ENCODE data around the gene C3orf85. TPM values are rescaled to one million over a fixed set of nuclear protein-coding genes. Genes with fewer than 3 reads are reported as not detected.

C3orf85 gene
- total RNA-seq, 2 donors from 2014 or later = not detected

DNA sequence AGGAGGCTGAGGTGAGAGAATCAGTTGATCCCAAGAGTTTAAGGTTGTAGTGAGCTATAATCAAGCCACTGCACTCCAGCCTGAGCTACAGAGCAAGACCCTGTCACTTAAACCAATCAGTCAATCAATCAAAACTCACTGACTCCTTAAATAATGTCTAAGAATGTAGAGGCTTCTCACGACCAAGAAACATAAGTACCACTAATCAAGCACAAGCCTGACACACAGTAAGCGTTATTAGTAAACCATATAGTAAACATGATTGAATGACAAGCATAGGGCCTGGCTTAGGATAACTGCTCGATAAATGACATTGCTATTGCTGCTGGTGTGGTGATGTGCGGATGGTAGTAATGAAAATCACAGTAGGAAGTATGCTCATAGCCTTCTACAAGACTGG is 29.4 kb downstream of the C3orf85 start:
- Mint-ChIP-seq H3K36me3 (ENCODE audit: insufficient read depth in 2 of 2) (no peaks in the 10 kb centered on the region), H3K4me3 (no peak overlapping the region), H3K9me3 (no peaks in the 10 kb centered on the region), H3K27me3 (ENCODE audit: low read depth) (no peaks in the 10 kb centered on the region), H3K27ac (no peak overlapping the region), H3K4me1 (ENCODE audit: low read depth) (no peaks in the 10 kb centered on the region)
- no peak for DNase-seq
- no peak for ATAC-seq (replicated peaks in 1 of 2)

DNA sequence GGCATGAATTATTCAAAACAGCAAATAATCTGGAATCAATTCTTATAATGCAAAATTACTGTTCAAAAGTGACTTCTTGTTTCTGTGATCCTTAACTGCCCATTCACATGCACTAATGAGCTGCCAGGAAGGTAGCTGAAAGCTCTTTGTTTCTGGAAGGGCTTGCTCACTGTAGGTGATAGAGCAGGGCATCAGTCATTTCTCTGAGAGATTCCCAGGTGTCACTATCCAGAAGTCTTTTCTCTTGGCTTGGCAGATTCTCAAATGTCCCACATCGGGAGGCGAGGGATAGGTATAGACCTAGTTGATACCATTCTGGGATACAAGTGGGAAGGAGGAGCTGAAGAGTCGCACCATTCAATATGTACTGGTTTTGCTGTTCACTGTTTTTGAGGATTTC is 35.0 kb downstream of the C3orf85 start:
- ATAC-seq (replicated peaks in 1 of 2) = no peak
- H3K4me1 Mint-ChIP-seq (ENCODE audit: low read depth) = no peaks in the 10 kb centered on the region
- H3K4me3 Mint-ChIP-seq = no peak overlapping the region
- H3K9me3 Mint-ChIP-seq = peaks cover 0 to 3% of the 10 kb centered on the region in 2 donors
- no peak overlapping the region for H3K27ac Mint-ChIP-seq
- H3K27me3 Mint-ChIP-seq (ENCODE audit: low read depth) = peaks cover 5% of the 10 kb centered on the region
- no peaks in the 10 kb centered on the region for H3K36me3 Mint-ChIP-seq (ENCODE audit: insufficient read depth in 2 of 2)
- no peak for DNase-seq

DNA sequence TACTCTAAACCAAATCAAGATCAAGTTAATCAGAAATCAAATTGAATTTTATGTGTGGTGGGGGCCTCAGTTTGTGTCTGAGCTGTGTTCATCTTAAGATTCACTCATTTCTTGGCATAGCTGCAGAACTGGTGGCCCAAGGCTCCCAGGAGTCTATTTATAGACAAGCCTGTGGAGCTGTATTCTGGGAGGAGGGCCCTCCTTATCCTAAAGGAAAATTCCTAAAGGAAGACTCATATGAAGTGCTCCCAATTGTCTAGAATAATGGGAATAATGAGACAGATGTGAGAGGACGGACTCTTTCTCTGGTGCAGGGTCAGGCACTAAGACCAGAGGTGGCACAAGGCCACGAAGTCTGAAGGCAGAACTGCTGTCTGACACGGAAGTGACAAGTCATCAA is 38.9 kb downstream of the C3orf85 start:
- no peaks in the 10 kb centered on the region for H3K36me3 Mint-ChIP-seq (ENCODE audit: insufficient read depth in 2 of 2)
- H3K9me3 Mint-ChIP-seq = peaks cover 0 to 3% of the 10 kb centered on the region in 2 donors
- ATAC-seq (replicated peaks in 1 of 2) (no peak), DNase-seq (no peak)
- H3K4me3 Mint-ChIP-seq = no peak overlapping the region
- H3K27me3 Mint-ChIP-seq (ENCODE audit: low read depth) = peaks cover 5% of the 10 kb centered on the region
- no peaks in the 10 kb centered on the region for H3K4me1 Mint-ChIP-seq (ENCODE audit: low read depth)
- H3K27ac Mint-ChIP-seq = no peak overlapping the region

DNA sequence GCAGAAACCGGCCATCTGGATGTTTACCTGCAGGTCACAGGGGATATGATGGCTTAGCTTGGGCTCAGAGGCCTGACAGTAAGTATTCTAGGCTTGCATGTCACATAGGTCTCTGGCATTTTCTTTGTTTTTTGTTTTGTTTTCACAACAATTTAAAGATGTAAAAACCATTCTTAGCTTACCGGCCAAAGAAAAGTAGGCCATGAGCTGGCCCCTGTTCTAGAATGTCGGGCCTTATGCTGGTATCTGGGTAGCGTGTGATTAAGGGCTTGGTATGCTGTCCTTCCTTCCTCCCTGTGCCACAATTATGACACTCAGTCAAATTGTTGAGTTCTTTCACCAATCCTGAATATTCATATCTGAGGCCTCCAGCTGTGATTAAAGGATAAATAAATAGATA is 40.2 kb downstream of the C3orf85 start:
- Mint-ChIP-seq H3K27ac (no peak overlapping the region), H3K27me3 (ENCODE audit: low read depth) (peaks cover 5% of the 10 kb centered on the region), H3K9me3 (peaks cover 0 to 3% of the 10 kb centered on the region in 2 donors), H3K36me3 (ENCODE audit: insufficient read depth in 2 of 2) (no peaks in the 10 kb centered on the region), H3K4me3 (no peak overlapping the region), H3K4me1 (ENCODE audit: low read depth) (no peaks in the 10 kb centered on the region)
- no peak for ATAC-seq (replicated peaks in 1 of 2)
- DNase-seq = no peak

DNA sequence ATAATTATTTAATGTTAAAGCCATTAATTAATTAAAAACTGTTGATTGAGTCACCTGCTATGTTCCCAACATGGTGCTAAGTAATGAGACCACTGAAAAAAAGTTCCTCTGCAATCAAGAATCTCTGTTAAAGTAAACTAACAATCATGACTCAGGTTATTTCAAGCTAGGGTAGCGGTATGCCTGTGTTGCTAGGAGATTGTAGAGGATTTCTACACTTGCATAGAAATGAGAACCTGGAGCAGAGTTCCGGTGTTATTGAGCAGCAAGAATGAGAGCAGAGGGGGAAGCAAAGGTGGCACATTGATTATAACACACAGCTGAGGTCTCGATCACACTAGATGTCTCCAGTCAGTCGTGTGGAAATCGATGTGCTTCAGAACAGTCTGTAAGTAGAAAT is 41.4 kb downstream of the C3orf85 start:
- Mint-ChIP-seq H3K4me3 (no peak overlapping the region), H3K4me1 (ENCODE audit: low read depth) (no peaks in the 10 kb centered on the region), H3K27me3 (ENCODE audit: low read depth) (no peaks in the 10 kb centered on the region), H3K27ac (no peak overlapping the region), H3K36me3 (ENCODE audit: insufficient read depth in 2 of 2) (no peaks in the 10 kb centered on the region), H3K9me3 (peaks cover 0 to 3% of the 10 kb centered on the region in 2 donors)
- no peak for ATAC-seq (replicated peaks in 1 of 2)
- DNase-seq = no peak

DNA sequence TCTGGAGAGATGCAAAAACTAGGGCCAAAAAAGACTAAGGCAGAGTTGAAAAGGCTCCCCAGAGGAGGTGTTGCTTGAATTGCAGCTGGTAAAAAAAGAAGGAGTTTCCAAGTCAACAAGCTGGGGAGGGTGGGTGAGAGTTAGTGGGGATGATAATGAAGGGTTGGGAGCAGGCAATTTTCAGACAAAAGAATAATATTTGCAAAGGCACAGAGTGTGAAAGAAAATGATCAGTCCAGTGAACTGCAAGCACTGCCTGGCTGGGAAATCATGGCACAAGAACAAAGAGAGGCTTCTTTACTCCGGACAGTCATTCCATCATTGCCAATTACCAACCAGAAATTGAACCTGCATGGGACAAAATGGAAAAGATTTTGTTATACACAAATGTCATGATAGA is 42.2 kb downstream of the C3orf85 start:
- ATAC-seq (replicated peaks in 1 of 2) = no peak

DNA sequence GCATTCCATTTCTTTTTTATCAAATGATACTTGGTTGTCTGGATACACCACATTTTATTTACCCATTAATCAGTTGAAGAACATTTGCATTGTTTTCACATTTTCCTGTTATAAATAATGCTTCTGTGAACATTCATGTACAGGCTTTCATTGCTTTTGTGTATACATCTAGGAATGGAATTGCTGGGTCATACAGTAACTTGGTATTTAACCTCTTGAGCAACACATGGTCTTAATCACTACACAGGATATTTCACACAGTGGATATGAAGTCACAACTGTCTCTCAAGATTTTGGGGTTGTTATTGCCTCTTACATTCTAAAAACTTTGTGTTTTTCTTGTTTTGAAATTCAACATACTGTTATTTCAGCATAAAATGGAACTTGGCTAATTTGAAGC is 48.2 kb downstream of the C3orf85 start:
- Mint-ChIP-seq H3K27me3 (ENCODE audit: low read depth) (no peaks in the 10 kb centered on the region), H3K9me3 (peaks cover 0 to 2% of the 10 kb centered on the region in 2 donors), H3K4me3 (no peak overlapping the region), H3K4me1 (ENCODE audit: low read depth) (no peaks in the 10 kb centered on the region), H3K36me3 (ENCODE audit: insufficient read depth in 2 of 2) (no peaks in the 10 kb centered on the region), H3K27ac (no peak overlapping the region)
- no peak for DNase-seq
- ATAC-seq (replicated peaks in 1 of 2) = no peak

More for the DNA sequence above, 42.2 kb downstream of the C3orf85 start:
- no peaks in the 10 kb centered on the region for H3K27me3 Mint-ChIP-seq (ENCODE audit: low read depth)
- DNase-seq = no peak
- no peaks in the 10 kb centered on the region for H3K36me3 Mint-ChIP-seq (ENCODE audit: insufficient read depth in 2 of 2)
- H3K9me3 Mint-ChIP-seq = peaks cover 2 to 3% of the 10 kb centered on the region in 2 donors
- no peak overlapping the region for H3K4me3 Mint-ChIP-seq
- H3K27ac Mint-ChIP-seq = no peak overlapping the region
- no peaks in the 10 kb centered on the region for H3K4me1 Mint-ChIP-seq (ENCODE audit: low read depth)

DNA sequence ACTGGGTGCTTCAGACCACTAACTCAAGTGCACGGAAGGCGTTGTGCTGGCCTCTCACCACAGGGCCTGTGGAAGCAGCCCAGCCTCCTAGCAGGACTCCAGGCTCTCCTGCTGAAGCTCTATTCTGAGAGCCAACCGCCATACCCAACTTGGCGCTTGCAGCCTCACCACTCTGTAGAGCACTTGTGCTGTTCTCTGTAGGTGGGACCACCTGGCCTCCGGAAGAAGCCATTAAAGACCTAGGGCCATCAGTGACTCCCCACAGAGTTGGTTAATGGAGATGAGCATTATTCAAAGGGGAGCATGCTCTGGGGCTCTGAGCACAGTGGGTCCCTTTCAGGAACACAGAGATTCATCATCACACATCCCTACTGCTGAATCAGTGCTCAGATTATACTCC is 50.9 kb downstream of the C3orf85 start:
- ATAC-seq (replicated peaks in 1 of 2) (no peak), DNase-seq (no peak)
- Mint-ChIP-seq H3K4me3 (no peak overlapping the region), H3K36me3 (ENCODE audit: insufficient read depth in 2 of 2) (no peaks in the 10 kb centered on the region), H3K27ac (no peak overlapping the region), H3K27me3 (ENCODE audit: low read depth) (no peaks in the 10 kb centered on the region), H3K9me3 (peaks cover 0 to 2% of the 10 kb centered on the region in 2 donors), H3K4me1 (ENCODE audit: low read depth) (no peaks in the 10 kb centered on the region)

DNA sequence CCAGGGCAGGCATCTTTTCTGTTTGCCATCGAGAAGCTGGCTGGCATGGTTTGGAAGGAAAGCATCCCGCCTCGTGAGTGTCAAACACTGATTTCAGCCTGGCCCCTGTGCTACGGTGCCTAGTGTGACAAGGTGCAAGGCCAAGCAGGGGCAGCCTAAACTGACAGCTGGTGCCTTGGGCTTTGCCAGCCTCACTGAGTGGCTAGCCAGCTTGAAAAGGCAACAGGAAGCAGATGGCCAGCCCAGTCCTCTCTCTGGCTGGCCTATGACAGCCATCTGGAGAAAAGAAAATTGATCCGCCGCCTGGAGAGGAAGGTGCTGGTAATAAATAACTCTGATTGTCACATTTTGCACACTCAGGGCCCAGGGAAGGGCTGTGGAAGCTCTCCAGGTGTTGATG is 52.2 kb downstream of the C3orf85 start:
- ATAC-seq (replicated peaks in 1 of 2) = no peak
- H3K9me3 Mint-ChIP-seq = no peaks in the 10 kb centered on the region
- no peak for DNase-seq
- no peaks in the 10 kb centered on the region for H3K27me3 Mint-ChIP-seq (ENCODE audit: low read depth)
- no peak overlapping the region for H3K27ac Mint-ChIP-seq
- H3K36me3 Mint-ChIP-seq (ENCODE audit: insufficient read depth in 2 of 2) = no peaks in the 10 kb centered on the region
- no peaks in the 10 kb centered on the region for H3K4me1 Mint-ChIP-seq (ENCODE audit: low read depth)
- H3K4me3 Mint-ChIP-seq = no peak overlapping the region

DNA sequence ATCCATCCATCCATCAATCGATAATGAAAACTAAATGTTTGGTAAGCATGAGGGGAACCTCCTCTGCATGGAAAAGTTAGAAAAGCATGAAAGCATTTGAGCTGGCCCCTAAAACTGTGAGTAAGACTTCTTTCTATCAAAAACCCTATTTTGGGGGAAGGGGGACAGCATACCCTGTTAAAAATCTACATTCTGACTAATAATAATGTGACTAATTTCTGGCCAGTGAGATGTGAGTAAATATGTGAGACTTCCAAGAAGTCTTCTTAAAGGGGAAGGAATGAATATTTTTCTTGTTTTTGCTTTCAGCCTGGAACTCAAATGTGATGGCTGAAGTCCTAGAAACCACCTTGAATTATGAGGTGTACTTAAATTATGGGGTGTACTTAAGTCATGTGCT is 54.9 kb downstream of the C3orf85 start:
- no peaks in the 10 kb centered on the region for H3K4me1 Mint-ChIP-seq (ENCODE audit: low read depth)
- no peak for DNase-seq

DNA sequence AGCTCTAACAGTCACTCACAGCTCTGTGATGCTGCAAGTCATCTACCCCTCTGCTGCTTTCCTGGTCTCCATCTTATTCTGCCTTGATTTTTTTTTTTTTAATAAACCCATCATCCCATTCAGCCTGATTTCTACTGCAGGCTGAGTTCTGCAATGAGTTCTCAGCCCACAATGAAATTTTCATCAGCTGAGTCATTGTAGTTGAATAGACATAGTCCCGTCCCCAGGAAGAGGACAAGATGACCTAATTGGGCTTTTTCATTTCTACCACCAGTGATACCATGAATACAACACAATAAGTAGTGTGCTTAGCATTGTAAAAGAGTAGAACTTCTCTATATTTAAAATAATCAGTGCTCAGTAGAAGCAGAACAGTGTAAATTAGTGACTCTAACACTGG is 59.3 kb downstream of the C3orf85 start:
- Mint-ChIP-seq H3K4me3 (no peak overlapping the region), H3K27me3 (ENCODE audit: low read depth) (no peaks in the 10 kb centered on the region), H3K4me1 (ENCODE audit: low read depth) (no peaks in the 10 kb centered on the region), H3K36me3 (ENCODE audit: insufficient read depth in 2 of 2) (peaks cover 0 to 3% of the 10 kb centered on the region in 2 donors), H3K9me3 (no peaks in the 10 kb centered on the region), H3K27ac (no peak overlapping the region)
- DNase-seq (no peak), ATAC-seq (replicated peaks in 1 of 2) (no peak)

More for the DNA sequence above, 54.9 kb downstream of the C3orf85 start:
- no peak for ATAC-seq (replicated peaks in 1 of 2)
- Mint-ChIP-seq H3K27ac (no peak overlapping the region), H3K9me3 (no peaks in the 10 kb centered on the region), H3K27me3 (ENCODE audit: low read depth) (no peaks in the 10 kb centered on the region), H3K36me3 (ENCODE audit: insufficient read depth in 2 of 2) (no peaks in the 10 kb centered on the region), H3K4me3 (no peak overlapping the region)

Other genes starting within 250 kb of the C3orf85 start
- gene GUCA1C, start 182.8 kb upstream of the C3orf85 start, total RNA-seq = not detected
- gene MORC1, start 18.6 kb upstream of the C3orf85 start, total RNA-seq = not detected
- gene DPPA2, start 179.8 kb downstream of the C3orf85 start, total RNA-seq = not detected
- under 1 TPM; 0.37 to 0.86 TPM for gene DPPA4, start 200.8 kb downstream of the C3orf85 start, total RNA-seq

Data from activated T-cell treated with anti-CD3 and anti-CD28 coated beads, Interleukin-2, amount 50 U/mL, for 72 hours (primary cell).